DND-41 (cell line): ENCODE measurements around the gene U2AF2.

ENCODE experiments used
- CTCF ChIP-seq: IDR thresholded peaks from 2 replicates; pipeline ENCODE4 v1.5.1; 2012; ENCODE audit warnings: borderline replicate concordance, low read length, moderate library complexity, mild to moderate bottlenecking; ENCODE audit not compliant: poor library complexity, severe bottlenecking; ENCODE audit errors: extremely low read depth
- EZH2 ChIP-seq: IDR thresholded peaks from 3 replicates; pipeline ENCODE4 v1.6.1; 2012; ENCODE audit warnings: borderline replicate concordance, low read depth, mild to moderate bottlenecking, moderate library complexity, low read length, inconsistent platforms; ENCODE audit not compliant: severe bottlenecking

DNA sequence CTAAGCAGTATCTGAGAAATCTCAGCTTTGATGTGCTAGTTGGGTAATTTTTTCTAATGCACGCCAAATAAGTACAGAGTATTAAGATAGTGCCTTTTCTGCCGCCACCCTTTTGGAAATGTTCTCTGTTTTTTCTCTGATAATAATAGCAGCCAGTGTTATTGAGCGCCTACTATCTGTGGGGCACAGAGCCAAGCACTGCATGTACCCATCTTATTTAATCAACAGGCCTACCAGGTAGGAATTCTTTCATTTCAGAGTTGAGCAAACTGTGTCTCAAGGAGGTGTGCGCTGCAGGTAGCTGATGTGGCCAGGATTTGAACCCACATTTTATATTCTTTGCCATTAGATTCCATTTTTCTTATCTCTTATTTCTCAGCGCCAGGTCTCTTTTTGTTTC, 21.5 kb downstream of the U2AF2 start:
- TF ChIP-seq CTCF (no peak), EZH2 (no peak)
